ENCODE results near the gene CPOX.

CPOX gene

GRCh38 chr3:98601180-98601579 is 7.8 kb upstream of the CPOX start:
- no peak for TF ChIP-seq CTCF (IDR thresholded peaks at IDR 0.05; ENCODE audit: low read depth, low read length, missing control alignments)
- no peak for DNase-seq (ENCODE audit: extremely low read depth, low read depth)
- H3K4me3 ChIP-seq (replicated peaks; ENCODE audit: low read depth, low read length) = no peak overlapping the region

DNA sequence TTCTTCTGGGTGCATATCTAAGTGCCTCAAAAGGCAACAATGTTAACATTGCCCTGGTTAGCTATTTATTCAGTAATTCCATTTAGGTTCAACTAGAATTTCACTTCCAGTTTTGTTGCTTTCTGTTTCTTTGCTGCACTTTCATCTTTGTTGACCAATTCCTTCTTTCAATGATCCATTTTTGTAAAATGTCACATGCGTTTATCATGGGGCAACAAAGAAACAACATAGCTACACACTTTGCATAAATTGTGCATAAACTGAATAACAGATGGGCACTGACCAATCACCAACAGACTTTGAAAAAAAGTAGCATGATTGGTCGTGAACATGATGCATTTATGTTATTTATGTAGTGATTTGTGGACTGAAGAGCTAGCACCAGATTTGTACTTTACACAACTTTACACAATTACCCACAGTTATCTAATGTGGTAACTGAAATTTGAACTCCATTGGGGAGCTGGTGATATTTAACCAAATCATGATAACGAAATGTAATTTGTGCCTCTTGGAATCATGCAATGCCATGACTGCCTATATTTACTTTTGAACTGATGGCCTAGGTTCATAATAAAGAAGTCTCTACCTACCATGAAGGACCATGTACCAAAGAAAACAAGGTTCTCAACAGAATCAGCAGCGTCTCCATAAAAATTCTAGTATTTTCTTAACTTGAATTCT is 7.1 kb upstream of the CPOX start:
- H3K4me3 ChIP-seq (replicated peaks; ENCODE audit: low read depth, low read length) = no peak overlapping the region
- DNase-seq (ENCODE audit: extremely low read depth, low read depth) = no peak
- TF ChIP-seq CTCF (IDR thresholded peaks at IDR 0.05; ENCODE audit: low read depth, low read length, missing control alignments) = no peak

- no peak for DNase-seq (ENCODE audit: extremely low read depth, low read depth)
- no peak for TF ChIP-seq CTCF (IDR thresholded peaks at IDR 0.05; ENCODE audit: low read depth, low read length, missing control alignments)
- no peak overlapping the region for H3K4me3 ChIP-seq (replicated peaks; ENCODE audit: low read depth, low read length)
Measured at GRCh38 chr3:98599647-98600411, 6.4 kb upstream of the CPOX start.

DNA sequence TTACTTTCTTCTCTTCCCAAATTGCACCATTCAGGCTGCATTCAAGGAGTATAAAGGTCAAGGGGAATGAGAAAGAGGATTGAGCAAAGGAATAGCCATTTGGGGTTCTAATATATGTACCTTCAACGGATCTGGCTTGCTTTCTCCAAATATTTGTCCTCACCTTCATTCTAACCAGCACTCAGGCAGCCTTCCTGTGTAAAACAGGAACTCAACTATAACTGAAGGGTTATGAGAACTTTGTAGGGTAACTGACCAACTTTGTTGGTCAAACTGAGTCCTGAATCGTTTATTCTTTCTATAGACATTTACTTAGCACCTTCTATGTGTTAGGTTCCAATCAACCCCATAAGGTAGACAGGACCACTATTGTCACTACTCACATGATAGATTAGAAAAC is 5.1 kb upstream of the CPOX start:
- DNase-seq (ENCODE audit: extremely low read depth, low read depth) = no peak
- TF ChIP-seq CTCF (IDR thresholded peaks at IDR 0.05; ENCODE audit: low read depth, low read length, missing control alignments) = no peak
- H3K4me3 ChIP-seq (replicated peaks; ENCODE audit: low read depth, low read length) = no peak overlapping the region

DNA sequence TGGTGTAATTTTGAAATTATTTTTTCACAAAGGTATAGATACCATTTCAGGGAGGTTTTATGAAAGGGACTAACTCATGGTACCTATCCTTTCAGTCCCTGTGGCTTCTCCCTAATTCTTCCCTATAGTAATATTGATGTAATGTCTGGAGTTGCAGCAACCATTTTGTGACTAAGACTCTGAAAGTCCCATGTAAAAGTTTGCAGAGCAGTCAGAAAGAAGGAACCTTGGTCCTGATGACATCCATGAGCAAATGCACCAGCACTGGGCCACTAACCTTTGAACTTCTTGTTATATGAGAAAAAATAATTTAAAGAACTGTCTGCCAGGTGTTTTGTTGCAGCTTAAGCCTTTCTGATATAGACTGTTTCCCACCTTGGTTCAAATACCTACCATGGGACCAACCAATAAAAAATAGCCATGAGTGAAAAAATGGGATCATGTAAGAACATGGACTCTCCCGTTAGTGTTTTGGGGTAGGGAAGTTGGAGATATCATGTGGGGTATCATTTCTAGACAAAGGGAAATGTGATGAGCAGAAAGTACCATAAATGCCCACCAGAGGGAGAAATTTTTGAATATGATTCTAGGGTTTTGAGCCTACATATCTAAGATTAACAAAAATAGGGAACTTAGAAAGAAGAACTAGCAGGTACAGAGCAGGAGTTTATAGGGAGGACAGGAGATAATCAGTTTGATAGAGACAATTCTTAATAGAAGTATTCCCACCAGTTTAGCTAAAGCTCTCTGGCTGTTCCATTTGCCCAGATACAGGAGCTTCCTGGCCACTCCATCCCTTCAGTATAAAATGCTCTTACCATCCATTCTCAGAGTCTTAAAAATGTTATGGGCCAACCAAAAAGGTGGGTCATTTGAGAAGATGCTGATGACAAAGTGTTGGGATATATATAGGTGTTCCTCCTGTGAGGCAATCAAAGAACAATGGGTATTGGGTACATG is 3.4 kb upstream of the CPOX start:
- peak; percentile 15 for DNase-seq (ENCODE audit: extremely low read depth, low read depth)
- H3K4me3 ChIP-seq (replicated peaks; ENCODE audit: low read depth, low read length) = no peak overlapping the region
- TF ChIP-seq CTCF (IDR thresholded peaks at IDR 0.05; ENCODE audit: low read depth, low read length, missing control alignments) = peak; percentile 42

- no peak overlapping the region for H3K4me3 ChIP-seq (replicated peaks; ENCODE audit: low read depth, low read length)
- no peak for TF ChIP-seq CTCF (IDR thresholded peaks at IDR 0.05; ENCODE audit: low read depth, low read length, missing control alignments)
- no peak for DNase-seq (ENCODE audit: extremely low read depth, low read depth)
Measured at GRCh38 chr3:98596087-98596486, 2.7 kb upstream of the CPOX start.

All from HFF-Myc (cell line).